ENCODE results near the gene ZNRD2.
A peak's percentile ranks its signal among the peaks of the same experiment; 100 is the strongest.

ZNRD2 gene

DNA sequence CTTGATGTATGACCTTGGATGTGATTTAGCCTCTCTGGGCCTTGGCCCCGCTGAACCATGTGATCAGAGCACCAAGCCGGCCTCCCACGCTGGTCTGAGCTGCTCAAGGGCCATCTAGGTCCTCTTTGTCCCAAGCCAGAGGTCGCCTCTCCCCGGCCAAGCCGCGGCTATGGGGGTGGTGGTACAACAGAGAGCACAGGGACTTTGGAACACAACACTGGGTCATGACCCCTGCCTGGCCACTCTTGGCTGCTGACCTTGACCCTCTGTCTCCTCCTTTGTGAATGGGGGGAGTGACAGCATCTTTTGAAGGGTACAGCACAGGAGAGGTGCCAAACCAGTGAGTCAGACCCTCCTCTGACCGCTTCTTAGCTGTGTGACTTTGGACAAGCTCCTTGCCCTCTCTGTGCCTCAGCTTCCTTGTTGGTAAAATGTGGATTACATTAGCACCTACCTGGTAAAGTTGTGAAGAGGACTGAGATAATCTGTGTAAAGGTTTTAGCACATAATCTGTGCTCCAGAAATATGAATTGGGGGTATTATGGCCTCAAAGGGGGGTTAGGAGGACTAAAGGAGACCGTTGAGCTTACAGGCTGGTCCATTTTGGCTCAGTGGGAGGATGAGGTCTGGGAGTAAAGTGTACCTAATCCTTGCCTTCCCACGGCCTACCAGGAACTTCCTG, 40.7 kb upstream of the ZNRD2 start:
- Histone ChIP-seq H3K27ac (ENCODE audit: poor library complexity, severe bottlenecking) (no peak overlapping the region), H3K27me3 (ENCODE audit: insufficient read depth, poor library complexity, severe bottlenecking) (no peaks in the 10 kb centered on the region), H3K36me3 (ENCODE audit: low read depth) (peaks cover 66% of the 10 kb centered on the region), H3K4me1 (ENCODE audit: insufficient read depth, poor library complexity, severe bottlenecking) (peaks cover 3% of the 10 kb centered on the region), H3K9me3 (ENCODE audit: severe bottlenecking) (no peaks in the 10 kb centered on the region), H3K4me3 (ENCODE audit: severe bottlenecking) (no peak overlapping the region)
- DNase-seq (ENCODE audit: low spot score) (no peak), ATAC-seq (ENCODE audit: low read depth) (no peak)
- TF ChIP-seq, protein P1, sequence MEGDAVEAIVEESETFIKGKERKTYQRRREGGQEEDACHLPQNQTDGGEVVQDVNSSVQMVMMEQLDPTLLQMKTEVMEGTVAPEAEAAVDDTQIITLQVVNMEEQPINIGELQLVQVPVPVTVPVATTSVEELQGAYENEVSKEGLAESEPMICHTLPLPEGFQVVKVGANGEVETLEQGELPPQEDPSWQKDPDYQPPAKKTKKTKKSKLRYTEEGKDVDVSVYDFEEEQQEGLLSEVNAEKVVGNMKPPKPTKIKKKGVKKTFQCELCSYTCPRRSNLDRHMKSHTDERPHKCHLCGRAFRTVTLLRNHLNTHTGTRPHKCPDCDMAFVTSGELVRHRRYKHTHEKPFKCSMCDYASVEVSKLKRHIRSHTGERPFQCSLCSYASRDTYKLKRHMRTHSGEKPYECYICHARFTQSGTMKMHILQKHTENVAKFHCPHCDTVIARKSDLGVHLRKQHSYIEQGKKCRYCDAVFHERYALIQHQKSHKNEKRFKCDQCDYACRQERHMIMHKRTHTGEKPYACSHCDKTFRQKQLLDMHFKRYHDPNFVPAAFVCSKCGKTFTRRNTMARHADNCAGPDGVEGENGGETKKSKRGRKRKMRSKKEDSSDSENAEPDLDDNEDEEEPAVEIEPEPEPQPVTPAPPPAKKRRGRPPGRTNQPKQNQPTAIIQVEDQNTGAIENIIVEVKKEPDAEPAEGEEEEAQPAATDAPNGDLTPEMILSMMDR (IDR thresholded peaks at IDR 0.05; ENCODE audit: poor library complexity, severe bottlenecking): no peak

- Histone ChIP-seq H3K27me3 (ENCODE audit: insufficient read depth, poor library complexity, severe bottlenecking) (no peaks in the 10 kb centered on the region), H3K9me3 (ENCODE audit: severe bottlenecking) (no peaks in the 10 kb centered on the region), H3K27ac (ENCODE audit: poor library complexity, severe bottlenecking) (no peak overlapping the region), H3K4me3 (ENCODE audit: severe bottlenecking) (no peak overlapping the region), H3K4me1 (ENCODE audit: insufficient read depth, poor library complexity, severe bottlenecking) (peaks cover 3% of the 10 kb centered on the region), H3K36me3 (ENCODE audit: low read depth) (peaks cover 69% of the 10 kb centered on the region)
- DNase-seq (ENCODE audit: low spot score) (no peak), ATAC-seq (ENCODE audit: low read depth) (0 out of 3 replicates have a peak, but pooled peaks have one; percentile 30)
- TF ChIP-seq, protein P1 (IDR thresholded peaks at IDR 0.05; ENCODE audit: poor library complexity, severe bottlenecking): peak; percentile 19
Observed at GRCh38 chr11:65530157-65530496, 40.1 kb upstream of the ZNRD2 start.

- H3K27me3 ChIP-seq (ENCODE audit: insufficient read depth, poor library complexity, severe bottlenecking): no peaks in the 10 kb centered on the region
- ATAC-seq (ENCODE audit: low read depth) (no peak), DNase-seq (ENCODE audit: low spot score) (no peak)
- TF ChIP-seq, protein P1 (IDR thresholded peaks at IDR 0.05; ENCODE audit: poor library complexity, severe bottlenecking): no peak
- no peak overlapping the region for H3K27ac ChIP-seq (ENCODE audit: poor library complexity, severe bottlenecking)
- no peaks in the 10 kb centered on the region for H3K4me1 ChIP-seq (ENCODE audit: insufficient read depth, poor library complexity, severe bottlenecking)
- no peaks in the 10 kb centered on the region for H3K9me3 ChIP-seq (ENCODE audit: severe bottlenecking)
- no peak overlapping the region for H3K4me3 ChIP-seq (ENCODE audit: severe bottlenecking)
- peaks cover 57% of the 10 kb centered on the region for H3K36me3 ChIP-seq (ENCODE audit: low read depth)
Observed at GRCh38 chr11:65532388-65533064, 37.8 kb upstream of the ZNRD2 start.

- Histone ChIP-seq H3K9me3 (ENCODE audit: severe bottlenecking) (no peaks in the 10 kb centered on the region), H3K27ac (ENCODE audit: poor library complexity, severe bottlenecking) (no peak overlapping the region), H3K4me3 (ENCODE audit: severe bottlenecking) (no peak overlapping the region), H3K36me3 (ENCODE audit: low read depth) (peaks cover 41% of the 10 kb centered on the region), H3K4me1 (ENCODE audit: insufficient read depth, poor library complexity, severe bottlenecking) (no peaks in the 10 kb centered on the region), H3K27me3 (ENCODE audit: insufficient read depth, poor library complexity, severe bottlenecking) (no peaks in the 10 kb centered on the region)
- TF ChIP-seq, protein P1 (IDR thresholded peaks at IDR 0.05; ENCODE audit: poor library complexity, severe bottlenecking): no peak
- DNase-seq (ENCODE audit: low spot score): no peak
- ATAC-seq (ENCODE audit: low read depth): no peak
Observed at GRCh38 chr11:65535102-65535501, 35.2 kb upstream of the ZNRD2 start.
